Measurements from ENCODE around the gene SMAD9.

The SMAD9 gene

DNA sequence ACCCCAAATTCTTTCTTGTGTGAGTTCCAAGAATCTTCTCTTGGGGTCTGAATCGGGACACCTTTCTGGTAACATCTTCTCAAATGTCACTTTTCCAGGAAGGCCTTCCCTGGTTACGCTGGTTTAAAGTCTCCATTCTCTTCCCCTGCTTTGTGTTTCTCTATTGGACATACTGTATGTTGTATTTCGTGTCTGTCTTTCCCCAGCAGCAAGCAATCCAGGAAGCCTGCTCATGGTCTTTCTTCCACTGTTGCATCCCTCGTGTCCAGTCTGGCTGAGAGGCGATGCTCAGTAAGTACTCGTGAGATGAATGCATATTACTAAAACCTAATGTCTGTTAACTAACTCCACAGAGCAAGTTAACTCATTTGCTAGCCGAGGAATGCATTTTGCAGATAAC, 57.3 kb downstream of the SMAD9 start:
- DNase-seq (ENCODE audit: low spot score) = no peak

DNA sequence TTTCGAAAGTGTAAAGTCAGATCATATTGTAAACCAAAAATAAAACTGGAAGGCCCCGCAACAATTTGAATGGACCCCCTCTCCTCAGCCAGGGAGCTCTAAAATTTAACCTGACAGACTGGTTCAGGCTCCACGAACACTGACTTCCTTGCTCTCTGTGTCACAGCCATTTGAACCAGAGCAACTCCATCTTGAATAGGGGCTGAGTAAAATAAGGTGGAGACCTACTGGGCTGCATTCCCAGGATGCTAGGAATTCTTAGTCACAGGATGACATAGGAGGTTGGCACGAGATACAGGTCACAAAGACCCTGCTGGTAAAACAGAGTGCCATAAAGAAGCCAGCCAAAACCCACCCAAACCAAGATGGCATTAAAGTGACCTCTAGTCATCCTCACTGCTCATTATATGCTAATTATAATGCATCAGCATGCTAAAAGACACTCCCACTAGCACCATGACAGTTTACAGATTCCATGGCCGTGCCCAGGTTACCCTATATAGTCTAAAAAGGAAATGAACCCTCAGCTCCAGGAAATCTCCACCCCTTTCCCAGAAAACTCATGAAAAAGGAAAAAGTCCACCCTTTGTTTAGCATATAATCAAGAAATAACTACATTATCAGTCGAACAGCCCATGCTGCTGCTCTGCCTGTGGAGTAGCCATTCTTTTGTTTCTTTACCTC, 57.9 kb downstream of the SMAD9 start:
- no peak for DNase-seq (ENCODE audit: low spot score)

DNA sequence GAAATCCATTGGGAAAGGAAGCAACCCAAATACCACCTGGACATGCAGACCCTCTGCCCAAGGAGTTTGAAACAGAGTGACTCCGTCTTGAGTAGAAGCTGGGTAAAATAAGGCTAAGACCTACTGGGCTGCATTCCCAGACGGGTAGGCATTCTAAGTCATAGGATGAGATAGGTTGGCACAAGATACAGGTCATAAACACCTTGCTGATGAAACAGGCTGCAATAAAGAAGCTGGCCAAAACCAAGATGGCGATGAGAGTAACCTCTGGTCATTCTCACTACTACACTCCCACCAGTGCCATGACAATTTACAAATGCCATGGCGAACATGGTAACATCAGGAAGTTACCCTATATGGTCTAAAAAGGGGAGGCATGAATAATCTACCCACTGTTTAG, 60.8 kb downstream of the SMAD9 start:
- no peak for DNase-seq (ENCODE audit: low spot score)

DNA sequence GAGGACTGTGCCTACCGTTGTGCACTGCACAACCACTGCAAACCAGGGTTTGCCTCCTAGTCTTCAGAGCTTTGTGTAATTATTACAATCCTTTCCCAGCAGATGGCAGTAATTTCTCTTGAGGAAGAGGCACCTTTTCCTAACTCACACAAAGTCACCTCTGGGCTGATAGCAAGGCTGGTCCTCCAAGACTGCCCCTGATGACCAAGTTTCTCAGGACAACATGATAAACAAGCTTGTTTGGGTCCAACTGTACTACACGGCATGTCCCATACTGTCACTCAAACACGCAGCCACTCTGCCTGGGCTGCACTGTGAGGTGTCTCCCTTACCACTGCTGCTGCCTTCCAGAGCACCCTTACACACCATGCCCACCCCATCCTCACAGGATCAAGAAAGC, 61.7 kb downstream of the SMAD9 start:
- peak; percentile 68 for DNase-seq (ENCODE audit: low spot score)

DNA sequence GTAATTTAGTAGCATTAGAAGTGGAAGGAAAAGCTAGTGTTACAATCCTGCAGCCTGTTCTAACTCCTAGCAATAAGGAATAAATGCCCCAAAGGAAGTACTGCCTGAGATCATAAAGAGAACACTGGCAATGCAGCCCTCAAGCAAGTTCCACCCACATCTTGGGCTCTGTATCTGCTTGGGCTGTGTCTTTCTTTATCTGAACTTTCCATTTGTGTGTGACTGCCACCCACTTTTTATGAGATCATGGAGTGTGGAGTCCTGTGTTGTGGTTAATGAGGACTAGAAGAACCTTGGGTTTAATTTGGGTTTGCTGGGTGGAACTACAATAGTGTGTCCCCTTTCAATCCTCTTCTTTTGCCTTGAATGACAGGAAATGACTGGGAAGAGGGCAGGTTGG, 62.8 kb downstream of the SMAD9 start:
- no peak for DNase-seq (ENCODE audit: low spot score)

DNA sequence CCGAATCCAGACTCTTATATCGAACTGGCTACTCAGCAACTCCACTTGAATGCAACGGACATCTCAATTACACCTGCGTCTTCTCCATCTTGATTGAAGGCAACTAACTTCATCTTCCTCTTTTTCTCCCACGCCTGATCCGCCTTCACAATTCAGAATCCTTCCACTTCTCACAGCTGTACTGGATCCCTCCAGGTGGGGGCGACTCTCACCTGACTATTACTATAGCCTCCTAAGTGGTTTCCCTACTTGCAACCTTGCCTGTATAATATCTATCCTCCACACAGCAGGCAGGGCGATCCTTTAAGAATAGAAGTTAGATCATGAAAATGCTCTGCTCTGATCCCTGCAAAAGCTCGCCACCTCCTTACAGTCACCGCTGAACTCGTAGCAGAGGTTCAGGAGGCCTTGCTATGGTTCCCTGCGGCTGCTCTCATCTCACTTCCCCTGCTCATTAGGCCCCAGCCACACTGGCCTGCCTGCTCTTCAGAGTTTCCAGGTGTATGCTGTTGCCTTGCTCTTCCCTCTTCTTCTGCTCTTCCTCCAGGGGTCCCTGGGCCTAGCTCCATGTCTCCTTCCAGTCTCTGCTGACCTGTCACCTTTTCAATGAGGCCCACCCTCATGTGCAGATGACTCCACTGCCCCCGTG, 69.1 kb downstream of the SMAD9 start:
- DNase-seq (ENCODE audit: low spot score) = peak; percentile 29

DNA sequence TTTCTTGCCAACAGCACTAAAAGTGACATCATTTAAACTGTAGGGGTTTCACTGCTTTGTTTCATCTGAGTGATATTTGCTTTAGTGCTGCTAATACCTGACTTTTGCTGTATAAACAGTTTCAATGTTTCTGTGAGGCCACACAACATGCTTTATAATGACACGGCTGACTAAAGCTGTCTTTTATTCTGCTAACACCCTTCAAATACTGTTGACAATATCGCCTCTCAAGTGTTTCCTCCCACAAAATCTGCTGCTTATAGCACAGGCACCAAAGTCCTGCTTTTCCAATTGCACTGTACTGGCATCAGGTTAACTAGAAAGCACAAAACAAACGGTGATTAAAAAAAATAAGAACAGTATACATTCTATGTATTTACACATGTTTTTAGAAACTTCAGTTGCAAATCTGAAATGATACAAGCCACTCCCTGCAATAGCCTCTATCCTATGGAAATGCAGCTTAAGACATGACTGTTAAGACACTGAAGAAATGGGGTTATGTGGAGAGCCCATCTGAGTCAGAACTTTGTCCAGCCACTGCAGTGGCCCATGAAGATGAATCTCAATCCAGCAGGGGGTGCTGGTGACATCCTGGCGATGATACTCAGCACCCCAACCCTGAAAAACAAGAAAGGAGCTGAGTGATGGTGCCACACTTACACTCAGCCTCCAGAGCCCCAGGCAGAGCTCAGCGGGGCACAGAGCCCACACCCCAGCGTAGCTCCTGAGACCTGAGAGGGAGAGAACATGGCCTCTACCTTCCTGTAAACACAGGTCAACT, 71.6 kb downstream of the SMAD9 start:
- peak; percentile 24 for DNase-seq (ENCODE audit: low spot score)

DNA sequence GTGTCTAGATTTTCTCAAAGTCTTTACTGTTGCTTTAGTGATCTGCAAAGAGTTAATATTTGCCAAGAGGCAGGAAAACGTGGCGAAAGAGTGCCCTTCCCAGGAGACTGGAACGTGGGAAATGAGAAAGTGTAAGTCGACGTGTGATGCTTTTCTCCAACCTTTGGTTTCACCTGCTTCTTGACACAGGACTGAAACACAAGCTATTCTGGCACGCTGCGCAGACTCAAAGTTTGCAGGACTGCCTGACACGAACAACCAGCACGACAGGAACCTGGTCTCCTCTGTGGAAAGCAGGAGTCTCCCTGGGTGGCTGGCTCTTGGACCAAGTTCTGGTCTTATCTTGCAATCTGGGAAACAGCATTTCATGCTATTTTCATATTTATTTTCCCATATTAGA, 72.4 kb downstream of the SMAD9 start:
- no peak for DNase-seq (ENCODE audit: low spot score)

DNA sequence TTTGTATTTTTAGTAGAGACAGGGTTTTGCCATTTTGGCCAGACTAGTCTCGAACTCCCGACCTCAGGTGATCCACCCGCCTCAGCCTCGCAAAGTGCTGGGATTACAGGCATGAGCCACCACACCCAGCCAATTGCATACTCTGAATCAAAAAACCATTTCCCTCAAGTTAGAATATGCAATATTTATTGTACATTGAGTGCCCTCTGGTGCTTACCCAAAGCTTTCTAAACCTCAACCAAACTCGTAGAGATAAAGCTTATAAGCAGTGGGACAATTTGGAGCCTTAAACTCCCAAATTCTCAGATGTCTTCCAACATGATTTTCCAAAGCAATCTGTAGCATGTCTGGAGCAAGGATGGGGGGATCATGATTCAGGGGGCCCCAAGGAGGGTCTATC, 78.6 kb downstream of the SMAD9 start:
- no peak for DNase-seq (ENCODE audit: low spot score)

DNA sequence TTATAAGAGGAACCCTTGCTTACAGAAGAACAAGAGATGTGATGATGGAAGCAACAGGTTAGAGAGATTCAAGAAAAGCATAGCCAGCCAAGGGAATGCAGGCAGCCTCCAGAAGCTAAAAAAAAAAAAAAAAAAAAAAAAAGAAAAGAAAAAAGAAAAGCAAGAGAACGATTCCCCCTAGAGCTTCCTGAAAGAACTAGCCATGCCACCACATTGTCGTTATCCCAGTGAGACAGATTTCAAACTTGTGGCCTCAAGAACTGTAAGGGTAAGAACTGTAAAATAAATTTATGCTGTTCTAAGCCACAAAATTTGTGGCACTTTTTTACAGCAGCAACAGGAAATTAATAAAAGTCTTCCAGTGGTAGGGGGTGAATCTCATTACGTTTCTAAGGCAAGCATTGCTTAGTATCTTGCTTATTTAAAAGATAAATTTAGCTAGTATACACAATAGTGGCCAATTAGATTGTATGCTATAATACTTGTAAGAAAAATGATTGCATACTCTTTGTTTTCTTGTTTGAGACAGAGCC, 79.3 kb downstream of the SMAD9 start:
- DNase-seq (ENCODE audit: low spot score) = no peak

DNA sequence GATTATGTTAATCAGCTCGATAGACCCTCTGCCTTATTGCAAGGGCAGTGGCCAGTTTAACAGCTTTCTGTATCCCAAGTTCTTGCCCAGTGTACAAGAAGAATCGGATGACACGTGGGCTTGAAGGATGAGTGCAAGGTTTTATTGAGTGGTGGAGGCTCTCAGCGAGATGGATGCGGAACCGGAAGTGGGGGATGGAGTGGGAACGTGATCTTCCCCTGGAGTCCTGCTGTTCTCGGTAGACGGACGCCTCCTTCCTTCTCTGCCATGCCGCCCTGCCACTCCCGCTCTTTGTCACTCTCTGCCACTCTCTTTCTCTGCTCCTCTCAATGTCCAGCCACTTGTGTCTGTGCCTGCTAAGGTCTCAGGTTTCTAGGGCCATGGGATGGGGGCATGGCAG, 80.1 kb downstream of the SMAD9 start:
- DNase-seq (ENCODE audit: low spot score) = no peak

DNA sequence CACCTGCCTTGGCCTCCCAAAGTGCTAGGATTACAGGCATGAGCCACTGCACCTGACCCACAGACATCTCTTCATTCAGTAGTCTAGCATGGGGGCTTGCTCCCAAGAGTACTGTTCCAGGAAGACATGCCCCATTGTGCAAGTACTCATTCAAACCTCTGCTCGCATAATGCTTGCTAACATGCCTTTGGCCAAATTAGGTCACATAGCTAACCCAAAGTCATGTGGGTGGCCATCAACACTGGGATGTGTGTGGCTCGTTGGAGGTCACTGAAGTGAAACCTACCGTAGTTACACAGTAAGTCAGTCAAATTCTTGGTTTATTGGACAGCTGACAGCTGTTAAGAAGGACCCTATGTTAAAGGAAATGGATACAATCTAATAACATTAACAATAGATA, 80.8 kb downstream of the SMAD9 start:
- DNase-seq (ENCODE audit: low spot score) = no peak

DNA sequence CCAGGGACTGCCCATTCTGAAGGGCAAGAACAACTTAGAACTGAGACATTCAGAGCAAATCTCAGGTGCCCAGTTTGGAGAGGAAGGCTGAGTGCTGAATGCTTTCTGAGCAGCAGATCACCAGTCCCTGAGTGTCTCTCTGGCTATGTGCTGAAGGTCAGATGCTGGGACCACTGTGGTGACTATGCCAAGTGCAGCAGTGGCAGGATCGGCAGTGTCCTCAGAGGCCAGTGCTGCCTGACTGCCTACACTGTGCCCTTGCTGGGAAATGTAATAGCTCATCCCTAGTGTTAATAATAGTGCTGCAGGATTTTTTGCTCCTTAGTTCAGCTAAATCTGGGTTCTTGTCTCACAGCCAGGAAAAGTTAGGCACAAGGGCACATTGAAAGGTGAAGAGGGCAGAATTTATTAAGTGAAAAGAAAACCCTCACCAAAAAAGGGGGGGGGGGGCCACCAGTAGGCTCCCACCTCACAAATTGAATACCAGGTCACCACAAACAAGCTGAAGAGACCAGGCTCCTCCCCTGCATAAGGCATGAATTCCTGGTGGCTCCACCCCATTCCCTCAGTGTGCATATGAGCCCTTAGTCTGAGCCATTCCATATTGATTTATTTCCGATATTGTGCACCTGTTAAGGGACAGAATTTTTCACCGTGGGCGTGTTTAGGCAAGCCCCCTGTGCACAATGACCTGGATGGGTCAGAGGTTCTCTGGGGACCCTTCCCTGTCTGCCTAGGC, 82.5 kb downstream of the SMAD9 start:
- no peak for DNase-seq (ENCODE audit: low spot score)

DNA sequence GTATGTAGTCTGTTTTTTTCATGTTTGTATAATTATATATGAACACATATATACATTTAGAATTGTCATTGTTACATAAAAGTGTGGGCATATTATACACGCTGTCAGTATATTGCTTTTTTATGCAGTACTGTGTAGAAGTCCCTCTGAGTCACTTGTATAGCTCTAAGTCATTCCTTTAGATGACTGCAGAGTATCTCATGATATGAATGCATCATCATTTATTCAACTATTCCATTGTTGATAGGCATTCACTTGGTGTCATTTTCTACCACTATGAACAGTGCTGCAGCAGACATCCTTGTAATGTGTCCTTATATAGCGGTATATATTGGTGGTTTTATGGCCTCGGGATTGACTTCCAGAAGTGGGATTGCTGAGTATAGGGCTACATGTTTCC, 85.7 kb downstream of the SMAD9 start:
- DNase-seq (ENCODE audit: low spot score) = no peak

DNA sequence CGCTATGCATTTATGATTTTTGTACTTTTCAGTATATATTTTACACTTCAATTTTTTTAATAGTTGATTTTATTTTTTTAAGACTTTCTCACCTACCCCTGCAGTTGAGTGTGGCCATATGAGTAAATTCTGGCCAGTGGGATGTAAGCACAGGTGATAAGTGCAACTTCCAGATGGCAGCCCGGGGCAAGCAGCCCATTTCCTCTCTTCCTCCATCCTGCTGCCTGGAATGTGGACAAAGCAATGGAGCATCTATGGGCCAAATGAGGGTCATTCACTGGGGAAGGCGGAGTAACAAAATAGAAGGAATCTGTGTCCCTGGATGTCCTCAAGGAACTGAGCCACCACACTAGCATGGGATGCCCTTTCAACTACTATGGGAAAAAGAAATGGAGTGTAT, 88.7 kb downstream of the SMAD9 start:
- no peak for DNase-seq (ENCODE audit: low spot score)

DNA sequence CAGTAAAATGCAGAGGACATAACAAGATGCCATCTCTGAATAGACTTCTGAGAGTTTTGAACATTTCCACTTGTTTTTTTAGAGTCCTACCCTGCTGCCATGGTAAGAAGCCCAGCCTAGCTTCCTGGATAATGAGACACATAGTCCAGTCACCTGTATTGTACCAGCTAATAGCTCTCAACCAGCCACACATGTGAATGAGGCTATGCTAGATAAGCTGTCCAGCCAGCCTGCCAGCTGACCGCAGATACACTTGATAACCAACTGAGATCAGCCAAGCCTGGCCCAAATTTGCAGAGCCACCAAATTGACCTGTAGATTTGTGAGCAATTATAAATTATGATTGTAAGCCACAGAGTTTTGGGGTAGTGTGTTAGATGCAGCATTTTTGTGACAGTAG, 90.3 kb downstream of the SMAD9 start:
- DNase-seq (ENCODE audit: low spot score) = no peak

DNA sequence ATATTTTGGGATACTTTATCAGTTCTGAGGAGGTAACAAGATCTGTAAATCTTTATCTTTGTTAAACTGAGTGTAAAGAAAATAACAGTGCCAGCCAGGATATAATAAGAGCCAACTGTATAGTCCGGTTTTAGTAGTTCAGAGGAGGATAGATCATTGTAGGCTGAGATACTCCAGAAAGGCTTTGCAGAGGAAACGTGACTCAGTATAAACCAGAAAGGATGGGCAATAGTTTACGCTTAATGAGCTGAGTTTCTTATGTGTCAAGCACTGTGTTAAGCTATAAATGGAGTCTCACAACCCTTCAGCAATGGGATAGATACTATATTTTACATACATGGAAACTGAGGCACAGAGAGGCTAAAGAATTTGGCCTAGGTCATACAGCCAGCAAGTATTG, 97.3 kb downstream of the SMAD9 start:
- DNase-seq (ENCODE audit: low spot score) = no peak

DNA sequence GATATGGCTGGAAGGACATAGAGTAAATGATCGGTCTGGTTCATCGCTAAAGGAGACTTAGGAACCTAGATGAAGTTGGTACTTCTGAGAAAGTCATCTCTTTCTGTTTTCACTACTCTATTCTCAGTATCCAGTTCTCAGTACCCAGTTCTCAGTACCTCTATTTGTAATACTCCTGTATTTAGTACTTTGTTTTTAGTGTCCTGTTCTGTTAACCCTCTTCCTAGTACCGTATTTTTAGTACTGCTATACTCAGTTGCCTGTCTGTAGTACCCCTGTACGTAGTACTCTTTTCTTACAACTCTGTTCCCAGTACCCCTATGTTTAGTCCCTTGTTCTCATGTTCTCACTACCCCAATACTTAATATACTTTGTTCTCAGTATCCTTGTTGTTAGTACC, 99.8 kb downstream of the SMAD9 start:
- DNase-seq (ENCODE audit: low spot score) = no peak

DNA sequence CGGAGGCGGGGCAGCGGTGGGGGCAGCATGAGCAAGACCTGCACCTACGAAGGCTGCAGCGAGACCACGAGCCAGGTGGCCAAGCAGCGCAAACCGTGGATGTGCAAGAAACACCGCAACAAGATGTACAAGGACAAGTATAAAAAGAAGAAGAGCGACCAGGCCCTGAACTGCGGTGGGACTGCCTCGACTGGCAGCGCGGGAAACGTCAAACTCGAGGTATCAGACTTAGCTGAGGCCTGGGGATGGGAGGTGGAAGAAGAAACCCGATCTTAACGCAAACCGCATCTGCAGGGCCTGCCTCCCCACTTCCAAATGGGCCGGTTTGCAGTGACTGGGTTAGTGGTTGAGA, 100.3 kb downstream of the SMAD9 start:
- DNase-seq (ENCODE audit: low spot score) = peak; percentile 72

DNA sequence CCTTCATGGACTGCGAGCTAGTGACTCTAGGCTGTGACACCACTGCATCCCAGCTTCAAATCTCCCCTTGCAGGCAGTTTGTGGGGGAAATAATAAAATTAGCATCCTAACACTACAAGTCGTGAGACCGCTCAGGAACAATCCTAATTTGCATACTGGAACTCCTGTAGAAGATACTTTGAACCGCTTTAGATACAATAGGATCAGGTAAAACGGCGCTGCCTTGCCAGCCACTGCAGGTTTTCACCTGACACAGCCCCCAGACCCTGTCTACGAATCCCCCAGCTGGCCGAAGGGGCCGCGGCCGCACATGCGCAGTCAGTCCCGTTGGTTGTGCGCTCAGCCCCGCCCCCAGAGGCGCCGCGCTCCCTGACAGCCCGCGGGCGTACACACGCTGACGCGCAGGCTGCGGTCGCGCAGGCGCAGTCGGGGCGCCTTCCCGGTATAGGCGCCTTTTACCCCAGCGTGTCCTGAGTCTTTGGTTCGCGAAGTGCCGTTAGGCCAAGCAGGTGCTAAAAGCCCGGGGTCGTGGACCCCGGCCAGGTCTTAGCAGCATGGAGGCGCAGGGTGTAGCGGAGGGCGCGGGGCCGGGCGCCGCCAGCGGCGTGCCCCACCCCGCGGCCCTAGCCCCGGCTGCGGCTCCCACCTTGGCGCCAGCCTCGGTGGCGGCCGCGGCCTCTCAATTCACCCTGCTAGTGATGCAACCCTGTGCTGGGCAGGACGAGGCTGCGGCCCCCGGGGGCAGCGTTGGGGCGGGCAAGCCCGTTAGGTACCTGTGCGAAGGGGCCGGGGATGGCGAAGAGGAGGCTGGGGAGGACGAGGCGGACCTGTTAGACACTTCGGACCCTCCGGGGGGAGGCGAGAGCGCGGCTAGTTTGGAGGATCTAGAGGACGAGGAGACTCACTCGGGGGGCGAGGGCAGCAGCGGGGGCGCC, 101.0 kb downstream of the SMAD9 start, which contains the start of gene RFXAP:
Gene RFXAP, plus strand, starts transcription at position 419 of the 935 bp plus-strand sequence. Its CDS starts 136 bp downstream, at position 555.
- DNase-seq (ENCODE audit: low spot score) = peak; percentile 92
